GM12878 (cell line): ENCODE results near the gene DNAJC17. TPM values are rescaled to one million over a fixed set of nuclear protein-coding genes. Genes with fewer than 3 reads are reported as not detected.

Experiments used
- ASH2L ChIP-seq: fragments of 300-600, 200-600 bp; sonication (generic); IDR thresholded peaks from 2 replicates; pipeline ENCODE4 v1.6.1; 2017; ENCODE audit warnings: low read depth, mild to moderate bottlenecking, borderline replicate concordance
- CREM ChIP-seq: IDR thresholded peaks from 2 replicates; pipeline ENCODE4 v1.6.1; 2014; ENCODE audit warnings: antibody characterized with exemption, low read depth
- EED ChIP-seq: sonication (generic); IDR thresholded peaks from 2 replicates; pipeline ENCODE4 v1.6.1; 2016; ENCODE audit warnings: antibody characterized with exemption, low read depth
- ESRRA ChIP-seq: IDR thresholded peaks from 2 replicates; pipeline ENCODE4 v1.6.1; 2012; ENCODE audit warnings: mild to moderate bottlenecking, low read length, improper control_type of control experiment
- JUNB ChIP-seq: IDR thresholded peaks from 2 replicates; pipeline ENCODE4 v1.6.1; 2016; ENCODE audit warnings: antibody characterized with exemption, mild to moderate bottlenecking
- NBN ChIP-seq: fragments of 450-650 bp; IDR thresholded peaks from 2 replicates; pipeline ENCODE4 v1.6.1; 2016
- NKRF ChIP-seq: fragments of 450-650 bp; conservative IDR thresholded peaks from 2 replicates; pipeline ENCODE4 v1.6.1; 2017; ENCODE audit warnings: mild to moderate bottlenecking, moderate library complexity
- NR2C1 ChIP-seq: fragments of 450-650 bp; IDR thresholded peaks from 2 replicates; pipeline ENCODE4 v1.6.1; 2017; ENCODE audit warnings: antibody characterized with exemption, mild to moderate bottlenecking, moderate library complexity
- PML ChIP-seq: IDR thresholded peaks from 2 replicates; pipeline ENCODE4 v1.6.1; 2012; ENCODE audit warnings: low read length, inconsistent platforms
- POLR2AphosphoS2 ChIP-seq: IDR thresholded peaks from 2 replicates; pipeline ENCODE4 v1.6.1; 2011; ENCODE audit warnings: low read depth, mild to moderate bottlenecking, low read length, improper control_type of control experiment, moderate library complexity
- RFX5 ChIP-seq: IDR thresholded peaks from 2 replicates; pipeline ENCODE4 v1.6.1; 2011; ENCODE audit warnings: low read depth, low read length, improper control_type of control experiment
- SMAD5 ChIP-seq: IDR thresholded peaks from 2 replicates; pipeline ENCODE4 v1.6.1; 2016; ENCODE audit warnings: antibody characterized with exemption, low read depth
- STAT1 ChIP-seq: fragments of 450-650 bp; conservative IDR thresholded peaks from 2 replicates; pipeline ENCODE4 v1.6.1; 2014; ENCODE audit warnings: antibody characterized with exemption, mild to moderate bottlenecking
- TARDBP ChIP-seq: IDR thresholded peaks from 2 replicates; pipeline ENCODE4 v1.6.1; 2016; ENCODE audit warnings: borderline replicate concordance
- ZBTB4 ChIP-seq: fragments of 450-650 bp; formaldehyde crosslinking; IDR thresholded peaks from 2 replicates; pipeline ENCODE4 v1.4.0; 2022; ENCODE audit warnings: mild to moderate bottlenecking, moderate library complexity
- polyA plus RNA-seq, 11 experiments: library from polyadenylated mRNA; depleted of rRNA in 4 of 11; unstranded in 6 of 11; stranded (reverse) in 5 of 11; fragments of >200 nt; fragmentation: Nextera tagmentation in 4 of 11; fragmentation: Illumina TruSeq in 1 of 11; extraction: Ambion mirVana in 4 of 11; extraction: Trizol in 1 of 11; gene quantifications; 1 replicate in 1 of 11; 2 replicates in 10 of 11; pipeline versions ENCODE4 v1.2.1 to v1.2.3, GENCODE V29; 2011 to 2016; ENCODE audit warnings: inconsistent platforms in 2 of 11, missing spikeins in 2 of 11, low read depth in 1 of 11
- total RNA-seq, 4 experiments: library from RNA; depleted of rRNA in 3 of 4; stranded (reverse); fragments of >200 nt in 3 of 4; fragmentation: Illumina TruSeq in 1 of 4; extraction: Trizol in 1 of 4; gene quantifications; 2 replicates each; pipeline versions ENCODE4 v1.2.1 to v1.2.3, GENCODE V29; 2013 to 2021
- TF ChIP-seq, protein P1 (sequence below): fragments of 450-650 bp; IDR thresholded peaks from 2 replicates; pipeline ENCODE4 v1.6.1; 2016; ENCODE audit warnings: mild to moderate bottlenecking
- TF ChIP-seq, protein P2 (sequence below): fragments of 450-650 bp; IDR thresholded peaks from 2 replicates; pipeline ENCODE4 v1.6.1; 2017; ENCODE audit warnings: low read depth, mild to moderate bottlenecking, moderate library complexity
- TF ChIP-seq, protein P3 (sequence below): fragments of 450-650 bp; IDR thresholded peaks from 2 replicates; pipeline ENCODE4 v1.6.1; 2016; ENCODE audit warnings: mild to moderate bottlenecking

The DNAJC17 gene
- total and polyA plus RNA-seq, 10 of the 15 experiments (the other 5 are each of a cell fraction or from before 2014, with no cell fraction given), result 6.1 to 62.8 (median 45.4) TPM

- TF ChIP-seq ASH2L (no peak), NBN (peak; percentile 69; the same call in 1 of the 2 replicates), TARDBP (peak; percentile 76), JUNB (no peak), SMAD5 (peak; percentile 83), STAT1 (no peak), RFX5 (no peak; the same call in 1 of the 2 replicates), PML (0 out of 2 replicates have a peak, but pooled peaks have one; percentile 82), ZBTB4 (CRISPR knock-in tag) (no peak), POLR2AphosphoS2 (peak; percentile 68), NR2C1 (peak; percentile 72), EED (no peak), NKRF (peak; percentile 75), ESRRA (peak; percentile 2; the same call in 1 of the 2 replicates), CREM (peak; percentile 87; the same call in 1 of the 2 replicates)
- TF ChIP-seq, protein P1, sequence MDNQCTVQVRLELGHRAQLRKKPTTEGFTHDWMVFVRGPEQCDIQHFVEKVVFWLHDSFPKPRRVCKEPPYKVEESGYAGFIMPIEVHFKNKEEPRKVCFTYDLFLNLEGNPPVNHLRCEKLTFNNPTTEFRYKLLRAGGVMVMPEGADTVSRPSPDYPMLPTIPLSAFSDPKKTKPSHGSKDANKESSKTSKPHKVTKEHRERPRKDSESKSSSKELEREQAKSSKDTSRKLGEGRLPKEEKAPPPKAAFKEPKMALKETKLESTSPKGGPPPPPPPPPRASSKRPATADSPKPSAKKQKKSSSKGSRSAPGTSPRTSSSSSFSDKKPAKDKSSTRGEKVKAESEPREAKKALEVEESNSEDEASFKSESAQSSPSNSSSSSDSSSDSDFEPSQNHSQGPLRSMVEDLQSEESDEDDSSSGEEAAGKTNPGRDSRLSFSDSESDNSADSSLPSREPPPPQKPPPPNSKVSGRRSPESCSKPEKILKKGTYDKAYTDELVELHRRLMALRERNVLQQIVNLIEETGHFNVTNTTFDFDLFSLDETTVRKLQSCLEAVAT, result 0 out of 2 replicates have a peak, but pooled peaks have one; percentile 44
- TF ChIP-seq, protein P2, sequence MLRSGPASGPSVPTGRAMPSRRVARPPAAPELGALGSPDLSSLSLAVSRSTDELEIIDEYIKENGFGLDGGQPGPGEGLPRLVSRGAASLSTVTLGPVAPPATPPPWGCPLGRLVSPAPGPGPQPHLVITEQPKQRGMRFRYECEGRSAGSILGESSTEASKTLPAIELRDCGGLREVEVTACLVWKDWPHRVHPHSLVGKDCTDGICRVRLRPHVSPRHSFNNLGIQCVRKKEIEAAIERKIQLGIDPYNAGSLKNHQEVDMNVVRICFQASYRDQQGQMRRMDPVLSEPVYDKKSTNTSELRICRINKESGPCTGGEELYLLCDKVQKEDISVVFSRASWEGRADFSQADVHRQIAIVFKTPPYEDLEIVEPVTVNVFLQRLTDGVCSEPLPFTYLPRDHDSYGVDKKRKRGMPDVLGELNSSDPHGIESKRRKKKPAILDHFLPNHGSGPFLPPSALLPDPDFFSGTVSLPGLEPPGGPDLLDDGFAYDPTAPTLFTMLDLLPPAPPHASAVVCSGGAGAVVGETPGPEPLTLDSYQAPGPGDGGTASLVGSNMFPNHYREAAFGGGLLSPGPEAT, result peak; percentile 52; the same call in 1 of the 2 replicates
- TF ChIP-seq, protein P3, sequence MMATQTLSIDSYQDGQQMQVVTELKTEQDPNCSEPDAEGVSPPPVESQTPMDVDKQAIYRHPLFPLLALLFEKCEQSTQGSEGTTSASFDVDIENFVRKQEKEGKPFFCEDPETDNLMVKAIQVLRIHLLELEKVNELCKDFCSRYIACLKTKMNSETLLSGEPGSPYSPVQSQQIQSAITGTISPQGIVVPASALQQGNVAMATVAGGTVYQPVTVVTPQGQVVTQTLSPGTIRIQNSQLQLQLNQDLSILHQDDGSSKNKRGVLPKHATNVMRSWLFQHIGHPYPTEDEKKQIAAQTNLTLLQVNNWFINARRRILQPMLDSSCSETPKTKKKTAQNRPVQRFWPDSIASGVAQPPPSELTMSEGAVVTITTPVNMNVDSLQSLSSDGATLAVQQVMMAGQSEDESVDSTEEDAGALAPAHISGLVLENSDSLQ, result peak; percentile 60
Observed at GRCh38 chr15:40807028-40807887, at the start of gene DNAJC17, which contains the start of gene ZFYVE19 (continued).
